GM20000 (cell line): ENCODE results near the gene STIM2.

Source experiments
- DNase-seq: peaks from one replicate; pipeline ENCODE4 v3.0.0; 2012; ENCODE audit warnings: low spot score
- CTCF ChIP-seq: IDR thresholded peaks from 2 replicates; pipeline ENCODE4 v1.5.1; 2012; ENCODE audit warnings: mild to moderate bottlenecking, control low read depth; ENCODE audit errors: extremely low read depth, missing control alignments

STIM2 gene

GRCh38 chr4:26935397-26935796, 74.8 kb downstream of the STIM2 start:
- DNase-seq, result no peak
- TF ChIP-seq CTCF, result no peak

GRCh38 chr4:26936284-26937065, 75.8 kb downstream of the STIM2 start:
- DNase-seq, result no peak
- no peak for TF ChIP-seq CTCF

- no peak for DNase-seq
- TF ChIP-seq CTCF, result no peak
Measured at GRCh38 chr4:26937139-26937538, 76.5 kb downstream of the STIM2 start.

GRCh38 chr4:26937567-26937966, 76.9 kb downstream of the STIM2 start:
- no peak for DNase-seq
- no peak for TF ChIP-seq CTCF

GRCh38 chr4:26938516-26938915, 77.9 kb downstream of the STIM2 start:
- no peak for TF ChIP-seq CTCF
- DNase-seq, result no peak

GRCh38 chr4:26941951-26942350, 81.3 kb downstream of the STIM2 start:
- no peak for TF ChIP-seq CTCF
- no peak for DNase-seq

- no peak for TF ChIP-seq CTCF
- no peak for DNase-seq
Measured at GRCh38 chr4:26942871-26943270, 82.2 kb downstream of the STIM2 start.
